Measurements from ENCODE around the gene KCNG4. TPM values are rescaled to one million over a fixed set of nuclear protein-coding genes. Genes with fewer than 3 reads are reported as not detected.

The KCNG4 gene
- polyA plus RNA-seq, 1 donor from 2014 or later: not detected

DNA sequence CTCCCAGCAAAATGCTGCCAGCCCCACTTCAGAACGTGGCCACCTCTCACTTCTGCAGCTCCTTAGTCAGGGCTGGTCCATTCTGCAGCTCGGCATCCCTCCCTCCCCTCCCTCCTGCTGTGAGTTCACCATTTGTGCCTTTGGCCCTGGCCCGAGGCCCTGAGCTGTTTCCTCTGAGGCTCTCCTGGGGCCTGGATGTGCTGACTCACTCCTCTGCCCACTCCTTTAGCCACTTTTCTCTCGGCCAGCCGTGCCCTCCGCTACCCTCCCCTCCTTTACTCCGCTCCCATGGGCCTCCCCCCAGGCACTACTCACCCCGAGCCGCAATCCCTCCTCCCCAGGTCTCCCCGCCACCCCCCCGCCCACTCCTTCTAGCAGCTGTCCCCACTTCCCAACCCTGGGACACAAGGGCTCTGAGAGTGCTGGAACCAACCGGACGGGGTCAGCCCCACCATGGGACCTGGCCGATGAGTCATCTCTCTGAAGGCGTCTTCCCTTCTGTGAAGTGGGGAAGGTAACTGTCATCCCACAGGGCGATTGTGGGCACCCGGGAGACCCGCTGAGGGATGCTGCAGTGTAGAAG is 11.5 kb downstream of the KCNG4 start:
- Histone ChIP-seq H2AFZ (ENCODE audit: low read depth, low read length) (no peak overlapping the region), H3K36me3 (ENCODE audit: insufficient read depth, low read length) (no peaks in the 10 kb centered on the region), H4K20me1 (ENCODE audit: insufficient read depth) (no peaks in the 10 kb centered on the region), H3K27ac (ENCODE audit: low read length) (no peak overlapping the region), H3K9me3 (ENCODE audit: low read length) (no peaks in the 10 kb centered on the region), H3K27me3 (ENCODE audit: insufficient read depth, low read depth, low read length) (no peaks in the 10 kb centered on the region), H3K9me2 (ENCODE audit: insufficient read depth, low read length) (no peaks in the 10 kb centered on the region), H3K79me2 (replicated peaks; ENCODE audit: insufficient read depth, low read length) (no peaks in the 10 kb centered on the region), H3K4me3 (ENCODE audit: low read length) (no peak overlapping the region), H3F3A (ENCODE audit: insufficient read depth, low read length, poor library complexity, severe bottlenecking) (no peaks in the 10 kb centered on the region), H3K4me2 (ENCODE audit: low read length) (no peak overlapping the region), H3K9ac (ENCODE audit: low read length) (no peak overlapping the region)
- TF ChIP-seq POLR2AphosphoS5 (IDR thresholded peaks at IDR 0.05) (no peak), MXI1 (conservative IDR thresholded peaks at IDR 0.05; ENCODE audit: poor library complexity, severe bottlenecking) (no peak), EZH2 (IDR thresholded peaks at IDR 0.05; ENCODE audit: borderline replicate concordance, insufficient read depth, low read length, poor library complexity, severe bottlenecking) (no peak), TAF1 (IDR thresholded peaks at IDR 0.05; ENCODE audit: low read depth) (no peak)

DNA sequence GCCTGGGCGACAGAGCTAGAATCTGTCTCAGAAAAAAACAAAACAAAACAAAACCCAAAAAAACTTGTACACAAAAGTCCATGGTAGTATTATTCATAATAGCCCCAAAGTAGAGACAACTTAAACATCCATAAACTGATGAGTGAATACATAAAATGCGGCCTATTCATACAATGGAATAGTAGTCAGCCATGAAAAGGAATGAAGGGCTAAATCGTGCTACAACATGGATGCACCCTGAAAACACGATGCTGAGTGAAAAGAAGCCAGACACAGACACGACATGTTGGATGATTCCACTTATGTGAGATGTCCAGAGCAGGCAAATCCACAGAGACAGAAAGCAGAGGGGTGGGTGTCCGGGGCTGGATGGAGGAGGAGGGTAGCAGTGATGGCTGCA is 12.3 kb downstream of the KCNG4 start:
- H3K9me3 ChIP-seq (ENCODE audit: low read length): no peaks in the 10 kb centered on the region
- H3K27ac ChIP-seq (ENCODE audit: low read length): no peak overlapping the region
- no peak overlapping the region for H3K4me2 ChIP-seq (ENCODE audit: low read length)
- H3K79me2 ChIP-seq (replicated peaks; ENCODE audit: insufficient read depth, low read length): no peaks in the 10 kb centered on the region
- H3K36me3 ChIP-seq (ENCODE audit: insufficient read depth, low read length): no peaks in the 10 kb centered on the region
- H2AFZ ChIP-seq (ENCODE audit: low read depth, low read length): no peak overlapping the region
- H3K27me3 ChIP-seq (ENCODE audit: insufficient read depth, low read depth, low read length): no peaks in the 10 kb centered on the region
- H3K9ac ChIP-seq (ENCODE audit: low read length): no peak overlapping the region
- no peaks in the 10 kb centered on the region for H3K9me2 ChIP-seq (ENCODE audit: insufficient read depth, low read length)
- TF ChIP-seq SMC3 (conservative IDR thresholded peaks at IDR 0.05; ENCODE audit: poor library complexity): no peak
- no peak for TF ChIP-seq EP300 (conservative IDR thresholded peaks at IDR 0.05; ENCODE audit: poor library complexity, severe bottlenecking)
- no peak for TF ChIP-seq MXI1 (conservative IDR thresholded peaks at IDR 0.05; ENCODE audit: poor library complexity, severe bottlenecking)
- TF ChIP-seq TAF1 (IDR thresholded peaks at IDR 0.05; ENCODE audit: low read depth): no peak
- no peak for TF ChIP-seq REST (IDR thresholded peaks at IDR 0.05; ENCODE audit: borderline replicate concordance)
- TF ChIP-seq, protein P1, sequence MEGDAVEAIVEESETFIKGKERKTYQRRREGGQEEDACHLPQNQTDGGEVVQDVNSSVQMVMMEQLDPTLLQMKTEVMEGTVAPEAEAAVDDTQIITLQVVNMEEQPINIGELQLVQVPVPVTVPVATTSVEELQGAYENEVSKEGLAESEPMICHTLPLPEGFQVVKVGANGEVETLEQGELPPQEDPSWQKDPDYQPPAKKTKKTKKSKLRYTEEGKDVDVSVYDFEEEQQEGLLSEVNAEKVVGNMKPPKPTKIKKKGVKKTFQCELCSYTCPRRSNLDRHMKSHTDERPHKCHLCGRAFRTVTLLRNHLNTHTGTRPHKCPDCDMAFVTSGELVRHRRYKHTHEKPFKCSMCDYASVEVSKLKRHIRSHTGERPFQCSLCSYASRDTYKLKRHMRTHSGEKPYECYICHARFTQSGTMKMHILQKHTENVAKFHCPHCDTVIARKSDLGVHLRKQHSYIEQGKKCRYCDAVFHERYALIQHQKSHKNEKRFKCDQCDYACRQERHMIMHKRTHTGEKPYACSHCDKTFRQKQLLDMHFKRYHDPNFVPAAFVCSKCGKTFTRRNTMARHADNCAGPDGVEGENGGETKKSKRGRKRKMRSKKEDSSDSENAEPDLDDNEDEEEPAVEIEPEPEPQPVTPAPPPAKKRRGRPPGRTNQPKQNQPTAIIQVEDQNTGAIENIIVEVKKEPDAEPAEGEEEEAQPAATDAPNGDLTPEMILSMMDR (IDR thresholded peaks at IDR 0.05; ENCODE audit: poor library complexity, severe bottlenecking): no peak
- TF ChIP-seq POLR2AphosphoS5 (IDR thresholded peaks at IDR 0.05): no peak
- TF ChIP-seq EZH2 (IDR thresholded peaks at IDR 0.05; ENCODE audit: borderline replicate concordance, insufficient read depth, low read length, poor library complexity, severe bottlenecking): no peak
- TF ChIP-seq RAD21 (conservative IDR thresholded peaks at IDR 0.05): no peak
- H3K4me3 ChIP-seq (ENCODE audit: low read length): no peak overlapping the region
- H3F3A ChIP-seq (ENCODE audit: insufficient read depth, low read length, poor library complexity, severe bottlenecking): no peaks in the 10 kb centered on the region
- no peaks in the 10 kb centered on the region for H4K20me1 ChIP-seq (ENCODE audit: insufficient read depth)

Measured in neural cell (in vitro differentiated cells).